ENCODE measurements around the gene ZNF19.

Gene ZNF19

GRCh38 chr16:71439523-71439922, 49.6 kb downstream of the ZNF19 start:
- TF ChIP-seq, protein P1, sequence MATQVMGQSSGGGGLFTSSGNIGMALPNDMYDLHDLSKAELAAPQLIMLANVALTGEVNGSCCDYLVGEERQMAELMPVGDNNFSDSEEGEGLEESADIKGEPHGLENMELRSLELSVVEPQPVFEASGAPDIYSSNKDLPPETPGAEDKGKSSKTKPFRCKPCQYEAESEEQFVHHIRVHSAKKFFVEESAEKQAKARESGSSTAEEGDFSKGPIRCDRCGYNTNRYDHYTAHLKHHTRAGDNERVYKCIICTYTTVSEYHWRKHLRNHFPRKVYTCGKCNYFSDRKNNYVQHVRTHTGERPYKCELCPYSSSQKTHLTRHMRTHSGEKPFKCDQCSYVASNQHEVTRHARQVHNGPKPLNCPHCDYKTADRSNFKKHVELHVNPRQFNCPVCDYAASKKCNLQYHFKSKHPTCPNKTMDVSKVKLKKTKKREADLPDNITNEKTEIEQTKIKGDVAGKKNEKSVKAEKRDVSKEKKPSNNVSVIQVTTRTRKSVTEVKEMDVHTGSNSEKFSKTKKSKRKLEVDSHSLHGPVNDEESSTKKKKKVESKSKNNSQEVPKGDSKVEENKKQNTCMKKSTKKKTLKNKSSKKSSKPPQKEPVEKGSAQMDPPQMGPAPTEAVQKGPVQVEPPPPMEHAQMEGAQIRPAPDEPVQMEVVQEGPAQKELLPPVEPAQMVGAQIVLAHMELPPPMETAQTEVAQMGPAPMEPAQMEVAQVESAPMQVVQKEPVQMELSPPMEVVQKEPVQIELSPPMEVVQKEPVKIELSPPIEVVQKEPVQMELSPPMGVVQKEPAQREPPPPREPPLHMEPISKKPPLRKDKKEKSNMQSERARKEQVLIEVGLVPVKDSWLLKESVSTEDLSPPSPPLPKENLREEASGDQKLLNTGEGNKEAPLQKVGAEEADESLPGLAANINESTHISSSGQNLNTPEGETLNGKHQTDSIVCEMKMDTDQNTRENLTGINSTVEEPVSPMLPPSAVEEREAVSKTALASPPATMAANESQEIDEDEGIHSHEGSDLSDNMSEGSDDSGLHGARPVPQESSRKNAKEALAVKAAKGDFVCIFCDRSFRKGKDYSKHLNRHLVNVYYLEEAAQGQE (IDR thresholded peaks at IDR 0.05; ENCODE audit: low read depth): no peak
- TF ChIP-seq TEAD4 (IDR thresholded peaks at IDR 0.05) (no peak), EGR1 (IDR thresholded peaks at IDR 0.05) (no peak), TAF1 (IDR thresholded peaks at IDR 0.05; ENCODE audit: low read depth) (no peak), CREB1 (IDR thresholded peaks at IDR 0.05; ENCODE audit: low read depth) (no peak), EP300 (IDR thresholded peaks at IDR 0.05; ENCODE audit: borderline replicate concordance) (no peak), ZBTB7A (IDR thresholded peaks at IDR 0.05; ENCODE audit: low read depth) (no peak), FOXM1 (IDR thresholded peaks at IDR 0.05; ENCODE audit: borderline replicate concordance, low read depth) (no peak), RAD21 (IDR thresholded peaks at IDR 0.05; ENCODE audit: low read depth) (no peak), TCF12 (IDR thresholded peaks at IDR 0.05; ENCODE audit: low read depth) (no peak), YY1 (IDR thresholded peaks at IDR 0.05; ENCODE audit: low read depth) (no peak)

DNA sequence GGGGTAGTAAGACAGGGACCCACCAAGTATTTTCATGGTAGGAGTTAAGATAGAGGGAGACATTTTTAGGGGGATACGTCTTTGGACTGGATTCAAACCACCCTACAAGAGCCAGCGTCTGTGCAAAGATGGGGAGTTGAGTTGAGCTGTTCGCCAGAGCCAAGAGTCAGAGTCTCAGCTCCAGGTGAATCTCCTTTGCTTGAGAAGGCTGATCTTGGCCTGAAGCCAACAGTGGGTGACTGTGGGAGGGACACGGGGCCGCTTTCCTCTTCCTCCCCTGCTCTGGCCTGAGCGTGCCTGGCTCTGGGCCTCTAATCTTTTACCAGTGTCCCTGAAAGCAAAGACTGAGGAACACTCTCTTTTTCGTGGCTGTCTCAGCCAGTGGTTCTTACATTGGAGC, 52.7 kb downstream of the ZNF19 start:
- TF ChIP-seq TAF1 (IDR thresholded peaks at IDR 0.05; ENCODE audit: low read depth) (no peak), YY1 (IDR thresholded peaks at IDR 0.05; ENCODE audit: low read depth) (no peak), CEBPB (IDR thresholded peaks at IDR 0.05) (no peak), CREB1 (IDR thresholded peaks at IDR 0.05; ENCODE audit: low read depth) (no peak), EP300 (IDR thresholded peaks at IDR 0.05; ENCODE audit: borderline replicate concordance) (no peak), MAX (IDR thresholded peaks at IDR 0.05) (no peak), EGR1 (IDR thresholded peaks at IDR 0.05) (no peak), TCF12 (IDR thresholded peaks at IDR 0.05; ENCODE audit: low read depth) (no peak), FOXM1 (IDR thresholded peaks at IDR 0.05; ENCODE audit: borderline replicate concordance, low read depth) (no peak), RAD21 (IDR thresholded peaks at IDR 0.05; ENCODE audit: low read depth) (no peak), TEAD4 (IDR thresholded peaks at IDR 0.05) (no peak), NFIC (IDR thresholded peaks at IDR 0.05) (no peak), ZBTB7A (IDR thresholded peaks at IDR 0.05; ENCODE audit: low read depth) (no peak)
- TF ChIP-seq, protein P2, sequence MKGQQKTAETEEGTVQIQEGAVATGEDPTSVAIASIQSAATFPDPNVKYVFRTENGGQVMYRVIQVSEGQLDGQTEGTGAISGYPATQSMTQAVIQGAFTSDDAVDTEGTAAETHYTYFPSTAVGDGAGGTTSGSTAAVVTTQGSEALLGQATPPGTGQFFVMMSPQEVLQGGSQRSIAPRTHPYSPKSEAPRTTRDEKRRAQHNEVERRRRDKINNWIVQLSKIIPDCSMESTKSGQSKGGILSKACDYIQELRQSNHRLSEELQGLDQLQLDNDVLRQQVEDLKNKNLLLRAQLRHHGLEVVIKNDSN (IDR thresholded peaks at IDR 0.05): no peak
- TF ChIP-seq, protein P1 (IDR thresholded peaks at IDR 0.05; ENCODE audit: low read depth): no peak

DNA sequence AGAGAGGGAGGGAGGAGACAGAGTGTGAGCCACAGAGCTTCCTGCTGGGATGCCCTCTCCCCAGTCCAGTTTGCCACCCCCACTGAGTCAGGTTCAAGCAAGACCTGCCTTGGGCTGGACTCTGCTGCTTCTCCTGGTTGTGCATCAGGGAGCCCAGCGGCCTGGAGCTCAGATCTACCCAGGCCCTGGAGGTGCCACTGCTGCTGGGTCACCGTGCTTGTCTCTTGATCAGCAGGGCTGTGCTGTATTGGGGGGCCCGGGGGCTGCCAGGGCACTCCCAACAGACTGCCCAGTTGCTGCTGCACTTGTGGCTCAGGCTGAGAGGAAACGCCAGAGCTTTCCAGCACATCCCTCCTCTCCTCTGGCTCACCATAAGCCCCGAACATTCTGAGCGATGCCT, 56.2 kb downstream of the ZNF19 start:
- TF ChIP-seq CREB1 (IDR thresholded peaks at IDR 0.05; ENCODE audit: low read depth) (no peak), NFIC (IDR thresholded peaks at IDR 0.05) (no peak), EP300 (IDR thresholded peaks at IDR 0.05; ENCODE audit: borderline replicate concordance) (no peak), MAX (IDR thresholded peaks at IDR 0.05) (no peak), ZBTB7A (IDR thresholded peaks at IDR 0.05; ENCODE audit: low read depth) (no peak), RAD21 (IDR thresholded peaks at IDR 0.05; ENCODE audit: low read depth) (no peak), EGR1 (IDR thresholded peaks at IDR 0.05) (no peak), TAF1 (IDR thresholded peaks at IDR 0.05; ENCODE audit: low read depth) (no peak), YY1 (IDR thresholded peaks at IDR 0.05; ENCODE audit: low read depth) (no peak), CEBPB (IDR thresholded peaks at IDR 0.05) (no peak), TCF12 (IDR thresholded peaks at IDR 0.05; ENCODE audit: low read depth) (no peak)

DNA sequence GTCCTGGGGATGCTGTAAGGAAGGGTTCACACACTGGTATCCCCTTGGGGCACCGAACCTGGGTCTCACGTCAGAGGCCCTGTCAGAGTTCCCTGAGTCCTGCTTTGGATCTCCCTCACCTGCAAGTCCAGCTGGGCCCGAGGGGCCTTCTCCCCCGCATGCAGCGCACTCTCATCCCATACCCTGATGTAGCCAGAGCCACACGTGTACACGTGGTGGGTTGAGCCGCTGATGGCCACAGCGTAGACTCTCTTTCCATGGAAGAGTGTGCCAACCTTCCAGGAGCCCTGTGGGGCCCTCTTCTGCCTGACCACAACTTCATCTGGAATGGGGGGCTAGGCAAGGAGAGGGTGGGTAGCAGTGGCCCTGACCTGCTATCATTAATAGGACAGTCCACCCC, 57.1 kb downstream of the ZNF19 start:
- TF ChIP-seq RAD21 (IDR thresholded peaks at IDR 0.05; ENCODE audit: low read depth): no peak
- TF ChIP-seq, protein P2 (IDR thresholded peaks at IDR 0.05): no peak
- TF ChIP-seq CEBPB (IDR thresholded peaks at IDR 0.05): no peak
- TF ChIP-seq NFIC (IDR thresholded peaks at IDR 0.05): no peak
- TF ChIP-seq TAF1 (IDR thresholded peaks at IDR 0.05; ENCODE audit: low read depth): no peak
- TF ChIP-seq EGR1 (IDR thresholded peaks at IDR 0.05): no peak
- no peak for TF ChIP-seq EP300 (IDR thresholded peaks at IDR 0.05; ENCODE audit: borderline replicate concordance)
- no peak for TF ChIP-seq ZBTB7A (IDR thresholded peaks at IDR 0.05; ENCODE audit: low read depth)
- TF ChIP-seq, protein P1 (IDR thresholded peaks at IDR 0.05; ENCODE audit: low read depth): no peak
- TF ChIP-seq CREB1 (IDR thresholded peaks at IDR 0.05; ENCODE audit: low read depth): no peak
- no peak for TF ChIP-seq YY1 (IDR thresholded peaks at IDR 0.05; ENCODE audit: low read depth)
- TF ChIP-seq TCF12 (IDR thresholded peaks at IDR 0.05; ENCODE audit: low read depth): no peak
- no peak for TF ChIP-seq FOXM1 (IDR thresholded peaks at IDR 0.05; ENCODE audit: borderline replicate concordance, low read depth)
- TF ChIP-seq TEAD4 (IDR thresholded peaks at IDR 0.05): no peak
- TF ChIP-seq MAX (IDR thresholded peaks at IDR 0.05): no peak

Data from Ishikawa (cell line).